HepG2 (cell line): ENCODE data around the gene SLC22A14. TPM values are rescaled to one million over a fixed set of nuclear protein-coding genes. Genes with fewer than 3 reads are reported as not detected.

Experiments used
- ATF4 ChIP-seq, 2 experiments: fragments of 450-650 bp in 1 of 2; sonication (generic) in 1 of 2; formaldehyde crosslinking; IDR thresholded peaks; 2 replicates each; pipeline versions ENCODE4 v1.5.0 to v1.8.0; 2020 to 2022; ENCODE audit warnings: mild to moderate bottlenecking in 1 of 2, missing genetic modification reagents in 1 of 2
- MBNL3 ChIP-seq: fragments of 250-450 bp; sonication (Bioruptor Pico); conservative IDR thresholded peaks from 2 replicates; pipeline ENCODE4 v1.8.0; 2022; ENCODE audit warnings: mild to moderate bottlenecking, inconsistent platforms
- RFXANK ChIP-seq: IDR thresholded peaks from 2 replicates; pipeline ENCODE4 v1.6.1; 2016
- SETDB1 ChIP-seq: sonication (generic); formaldehyde crosslinking; IDR thresholded peaks from 2 replicates; pipeline ENCODE4 v1.5.1; 2020; ENCODE audit warnings: missing genetic modification reagents, mild to moderate bottlenecking, borderline replicate concordance
- THAP8 ChIP-seq: sonication (generic); formaldehyde crosslinking; IDR thresholded peaks from 2 replicates; pipeline ENCODE4 v1.5.1; 2020; ENCODE audit warnings: missing genetic modification reagents, mild to moderate bottlenecking, borderline replicate concordance
- YEATS2 ChIP-seq: sonication (generic); formaldehyde crosslinking; IDR thresholded peaks from 2 replicates; pipeline ENCODE4 v1.4.0; 2020; ENCODE audit warnings: missing genetic modification reagents, borderline replicate concordance
- ZBED4 ChIP-seq: sonication (generic); formaldehyde crosslinking; IDR thresholded peaks from 2 replicates; pipeline ENCODE4 v1.4.0; 2020; ENCODE audit warnings: missing genetic modification reagents, borderline replicate concordance
- ZFP82 ChIP-seq: sonication (generic); formaldehyde crosslinking; IDR thresholded peaks from 2 replicates; pipeline ENCODE4 v1.5.1; 2020; ENCODE audit warnings: mild to moderate bottlenecking, missing genetic modification reagents, borderline replicate concordance
- polyA plus RNA-seq, 8 experiments: library from polyadenylated mRNA; depleted of rRNA in 3 of 8; stranded (reverse) in 7 of 8; unstranded in 1 of 8; fragments of >200 nt; fragmentation: Illumina TruSeq in 4 of 8; extraction: Trizol in 4 of 8; gene quantifications; 2 replicates each; pipeline versions ENCODE4 v1.2.1 to v1.2.3, GENCODE V29; 2011 to 2016; ENCODE audit warnings: low read depth in 4 of 8, missing spikeins in 1 of 8, mixed read lengths in 1 of 8; ENCODE audit not compliant: insufficient read depth in 1 of 8
- total RNA-seq, 5 experiments: library from RNA; depleted of rRNA; stranded (reverse); fragments of >200 nt; fragmentation: Illumina TruSeq; extraction: Trizol; gene quantifications; 2 replicates each; pipeline ENCODE4 v1.2.3, GENCODE V29; 2016; ENCODE audit warnings: low read depth in 1 of 5

SLC22A14 gene
- total and polyA plus RNA-seq, 2 of the 13 experiments (the other 11 are each of a cell fraction or from before 2014, with no cell fraction given), result 0.03 TPM; not detected in 1

GRCh38 chr3:38331257-38332022 lies 49.3 kb downstream of the SLC22A14 start (continued):
- no peak for TF ChIP-seq ZBED4 (CRISPR knock-in tag)
- TF ChIP-seq ATF4 (CRISPR knock-in tag; IDR thresholded peaks at IDR 0.05), result 0 out of 4 replicates have a peak, but pooled peaks of 1 of the 2 experiments have one; percentile 22
- TF ChIP-seq RFXANK, result no peak
- no peak for TF ChIP-seq SETDB1 (CRISPR knock-in tag)
- no peak for TF ChIP-seq ZFP82 (CRISPR knock-in tag)
- no peak for TF ChIP-seq MBNL3 (CRISPR knock-in tag)
- no peak for TF ChIP-seq YEATS2
- TF ChIP-seq THAP8, result no peak
